Gastrocnemius medialis (tissue), 4 donors: ENCODE results near the gene PRKAG2. TPM values are rescaled to one million over a fixed set of nuclear protein-coding genes. Genes with fewer than 3 reads are reported as not detected.

ENCODE experiments used
- ATAC-seq, 2 donors: fragments of 150-250 bp; one replicate each; pipeline ENCODE4 v1.9.1; 2016
- DNase-seq, 2 donors: peaks; one replicate each; pipeline ENCODE4 v3.0.0-alpha.2; 2019
- H3K27ac ChIP-seq, 4 donors: fragments of 200-600 bp; sonication (generic); 1 replicate in 1 of 4; 2 replicates in 3 of 4; pipeline ENCODE4 v1.5.1; 2016 to 2018; ENCODE audit warnings: mild to moderate bottlenecking in 2 of 4, moderate library complexity in 1 of 4
- H3K27me3 ChIP-seq, 3 donors: fragments of 200-600 bp; sonication (generic) in 2 of 3; 1 replicate in 1 of 3; 2 replicates in 2 of 3; pipeline versions ENCODE4 v1.5.1 to v1.6.0; 2016 to 2019; ENCODE audit warnings: mild to moderate bottlenecking in 1 of 3, moderate library complexity in 1 of 3
- H3K36me3 ChIP-seq, 2 donors: fragments of 200-600 bp; sonication (generic) in 1 of 2; one replicate each; pipeline ENCODE4 v1.5.1; 2017 to 2018
- H3K4me1 ChIP-seq, 2 donors: fragments of 200-600 bp; sonication (generic) in 1 of 2; one replicate each; pipeline ENCODE4 v1.5.1; 2016 to 2017; ENCODE audit warnings: mild to moderate bottlenecking in 2 of 2
- H3K4me3 ChIP-seq, 4 donors: fragments of 200-600 bp; sonication (generic) in 3 of 4; 1 replicate in 1 of 4; 2 replicates in 3 of 4; pipeline ENCODE4 v1.5.1; 2016 to 2019; ENCODE audit warnings: mild to moderate bottlenecking in 2 of 4
- H3K9me3 ChIP-seq, 3 donors: fragments of 200-600 bp; sonication (generic) in 2 of 3; 1 replicate in 1 of 3; 2 replicates in 2 of 3; pipeline ENCODE4 v1.5.1; 2016 to 2019
- POLR2A ChIP-seq, 2 donors: fragments of 450-650 bp; IDR thresholded peaks; one replicate each; pipeline ENCODE4 v1.6.1; 2017; ENCODE audit warnings: antibody characterized with exemption in 2 of 2, mild to moderate bottlenecking in 2 of 2, moderate library complexity in 2 of 2
- in situ Hi-C, 4 donors: fragments of 200-750 bp; cut with MboI; loops; one replicate each; pipeline versions ENCODE4 v1.15.0 to v1.8.0; 2017; ENCODE audit warnings: low sequenced_read_pairs in 4 of 4
- intact Hi-C: fragments of 100-400 bp; cut with DNase I; formaldehyde crosslinking; loops from one replicate; pipeline ENCODE4 v1.15.1; 2023; ENCODE audit warnings: low total_unique reads
- total RNA-seq, 4 donors: library from RNA; depleted of rRNA; stranded (reverse); fragments of >200 nt; gene quantifications; one replicate each; pipeline versions ENCODE4 v1.1.0 to v1.2.3, GENCODE V29; 2016
- TF ChIP-seq, protein P1 (sequence below), 5 experiments: fragments of 450-650 bp in 3 of 5; fragments of 200-600 bp in 2 of 5; sonication (generic) in 2 of 5; IDR thresholded peaks in 4 of 5; conservative IDR thresholded peaks in 1 of 5; 1 replicate in 4 of 5; 2 replicates in 1 of 5; pipeline ENCODE4 v1.5.1; 2016 to 2019; ENCODE audit warnings: antibody characterized with exemption in 5 of 5, mild to moderate bottlenecking in 3 of 5, moderate library complexity in 3 of 5

Gene PRKAG2
- total RNA-seq, 4 donors from 2014 or later, result 5.3 to 32.6 (median 13.9) TPM

DNA sequence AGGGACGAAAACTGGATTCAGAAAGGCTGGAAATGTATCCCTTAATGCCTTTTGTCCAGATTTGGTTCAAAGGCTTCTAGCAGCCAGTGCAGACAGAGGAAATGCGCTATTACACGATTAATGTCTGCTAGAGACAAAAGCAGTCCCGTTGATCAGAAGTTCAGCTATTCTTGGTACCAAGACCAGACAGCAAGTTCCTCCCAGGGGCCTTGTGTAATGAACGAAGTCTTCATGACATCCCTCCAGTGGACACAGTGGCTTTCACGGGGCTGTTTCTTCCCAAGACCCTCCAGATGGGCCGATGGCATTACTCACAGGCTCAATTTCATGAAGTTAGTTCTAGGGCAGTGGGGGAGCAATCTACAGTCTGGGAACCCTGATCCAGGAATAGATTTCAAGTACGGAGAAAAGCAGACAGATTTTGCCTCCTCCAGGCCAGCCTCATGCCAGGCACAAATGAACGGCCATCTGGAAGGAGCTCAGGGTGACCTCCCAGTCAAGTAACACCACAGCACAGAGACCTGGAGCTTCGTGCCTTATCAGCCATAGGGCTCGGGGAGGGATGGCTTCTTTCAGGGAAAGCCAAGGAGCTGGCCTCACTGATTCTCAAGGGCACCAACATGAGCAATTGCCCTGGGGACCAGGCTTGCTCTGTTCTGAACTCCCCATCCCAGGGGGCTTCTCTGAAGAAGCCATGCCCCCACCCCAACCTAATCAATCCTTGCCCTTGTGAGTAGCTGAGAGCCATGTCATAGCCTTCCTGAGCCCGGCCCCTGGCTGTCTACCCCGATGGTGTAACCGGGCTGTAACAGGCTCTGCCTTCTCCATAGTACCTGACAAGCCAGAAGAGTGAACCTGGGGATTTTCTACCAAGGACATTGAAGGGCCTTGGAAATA lies 101.1 kb downstream of the PRKAG2 start:
- in situ Hi-C loops, result loop anchor here in 1 of 4 donors (25.0 kb wide), 1 partner anchor 162 kb away; no protein-coding TSS in a partner anchor
- H3K27ac ChIP-seq, result no peak overlapping the region
- no peak for DNase-seq

DNA sequence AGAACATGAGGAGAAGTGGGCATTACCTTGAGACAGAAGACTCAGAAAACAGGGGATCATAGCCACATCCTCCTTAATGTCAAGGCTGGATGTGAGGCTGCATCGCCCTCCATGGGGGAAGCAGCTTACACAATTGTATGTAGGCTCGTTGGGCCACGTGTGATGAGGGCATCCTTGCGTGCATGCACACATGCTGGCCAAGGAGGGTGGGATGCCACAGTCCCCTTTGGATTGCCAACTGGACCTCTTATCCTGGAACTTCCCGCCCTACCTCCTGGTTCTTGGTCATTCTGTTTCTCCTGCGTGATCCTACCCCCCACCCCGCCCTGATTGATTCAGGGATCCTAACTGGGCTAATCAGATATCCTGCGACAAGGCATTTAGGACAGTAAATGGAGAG lies 102.0 kb downstream of the PRKAG2 start:
- in situ Hi-C loops (loop anchor here (25.0 kb wide), 2 partner anchors 162 to 413 kb away; no protein-coding TSS in a partner anchor), intact Hi-C loops (no loop called here)
- Histone ChIP-seq H3K4me3 (no peak overlapping the region), H3K9me3 (no peaks in the 10 kb centered on the region), H3K27me3 (no peaks in the 10 kb centered on the region), H3K4me1 (no peaks in the 10 kb centered on the region), H3K27ac (no peak overlapping the region), H3K36me3 (no peaks in the 10 kb centered on the region)
- TF ChIP-seq, protein P1, sequence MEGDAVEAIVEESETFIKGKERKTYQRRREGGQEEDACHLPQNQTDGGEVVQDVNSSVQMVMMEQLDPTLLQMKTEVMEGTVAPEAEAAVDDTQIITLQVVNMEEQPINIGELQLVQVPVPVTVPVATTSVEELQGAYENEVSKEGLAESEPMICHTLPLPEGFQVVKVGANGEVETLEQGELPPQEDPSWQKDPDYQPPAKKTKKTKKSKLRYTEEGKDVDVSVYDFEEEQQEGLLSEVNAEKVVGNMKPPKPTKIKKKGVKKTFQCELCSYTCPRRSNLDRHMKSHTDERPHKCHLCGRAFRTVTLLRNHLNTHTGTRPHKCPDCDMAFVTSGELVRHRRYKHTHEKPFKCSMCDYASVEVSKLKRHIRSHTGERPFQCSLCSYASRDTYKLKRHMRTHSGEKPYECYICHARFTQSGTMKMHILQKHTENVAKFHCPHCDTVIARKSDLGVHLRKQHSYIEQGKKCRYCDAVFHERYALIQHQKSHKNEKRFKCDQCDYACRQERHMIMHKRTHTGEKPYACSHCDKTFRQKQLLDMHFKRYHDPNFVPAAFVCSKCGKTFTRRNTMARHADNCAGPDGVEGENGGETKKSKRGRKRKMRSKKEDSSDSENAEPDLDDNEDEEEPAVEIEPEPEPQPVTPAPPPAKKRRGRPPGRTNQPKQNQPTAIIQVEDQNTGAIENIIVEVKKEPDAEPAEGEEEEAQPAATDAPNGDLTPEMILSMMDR (IDR thresholded peaks at IDR 0.05 in 4 of 5, conservative IDR thresholded peaks at IDR 0.05 in 1 of 5), result no peak
- TF ChIP-seq POLR2A (IDR thresholded peaks at IDR 0.05), result no peak
- ATAC-seq, result no peak
- no peak for DNase-seq

More for the DNA sequence above, 101.1 kb downstream of the PRKAG2 start:
- no peaks in the 10 kb centered on the region for H3K4me1 ChIP-seq
- H3K9me3 ChIP-seq, result no peaks in the 10 kb centered on the region
- no peaks in the 10 kb centered on the region for H3K27me3 ChIP-seq
- no peak overlapping the region for H3K4me3 ChIP-seq
- no peak for ATAC-seq
- intact Hi-C loops, result no loop called here
- TF ChIP-seq POLR2A (IDR thresholded peaks at IDR 0.05), result no peak
- TF ChIP-seq, protein P1 (IDR thresholded peaks at IDR 0.05 in 4 of 5, conservative IDR thresholded peaks at IDR 0.05 in 1 of 5), result no peak
- H3K36me3 ChIP-seq, result no peaks in the 10 kb centered on the region

DNA sequence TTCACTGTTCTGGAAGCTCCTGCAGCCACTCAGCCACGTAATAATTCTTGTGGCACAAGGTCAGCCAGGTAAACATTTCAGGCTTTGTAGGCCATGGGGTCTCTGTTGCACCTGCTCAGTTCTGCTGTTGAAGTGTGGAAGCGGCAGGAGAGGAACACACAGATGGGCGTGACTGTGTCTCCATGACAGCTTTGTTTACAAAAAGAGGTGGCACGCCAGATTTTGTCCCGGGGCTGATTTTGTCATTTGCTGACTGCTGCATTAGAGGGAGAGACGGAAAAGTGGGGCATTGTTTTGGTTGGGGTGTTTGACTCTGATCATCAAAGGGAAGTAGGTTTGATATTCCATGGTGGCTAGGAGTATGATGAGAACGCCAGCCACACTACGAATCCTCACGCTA lies 103.1 kb downstream of the PRKAG2 start:
- in situ Hi-C loops, result loop anchor here (25.0 kb wide), 1 partner anchor 411 kb away; no protein-coding TSS in a partner anchor
- no peak for DNase-seq
- Histone ChIP-seq H3K27ac (no peak overlapping the region), H3K27me3 (no peaks in the 10 kb centered on the region), H3K4me1 (no peaks in the 10 kb centered on the region), H3K36me3 (no peaks in the 10 kb centered on the region), H3K9me3 (no peaks in the 10 kb centered on the region), H3K4me3 (no peak overlapping the region)
- intact Hi-C loops, result no loop called here
- ATAC-seq, result no peak
- TF ChIP-seq, protein P1 (IDR thresholded peaks at IDR 0.05 in 4 of 5, conservative IDR thresholded peaks at IDR 0.05 in 1 of 5), result no peak
- TF ChIP-seq POLR2A (IDR thresholded peaks at IDR 0.05), result no peak

DNA sequence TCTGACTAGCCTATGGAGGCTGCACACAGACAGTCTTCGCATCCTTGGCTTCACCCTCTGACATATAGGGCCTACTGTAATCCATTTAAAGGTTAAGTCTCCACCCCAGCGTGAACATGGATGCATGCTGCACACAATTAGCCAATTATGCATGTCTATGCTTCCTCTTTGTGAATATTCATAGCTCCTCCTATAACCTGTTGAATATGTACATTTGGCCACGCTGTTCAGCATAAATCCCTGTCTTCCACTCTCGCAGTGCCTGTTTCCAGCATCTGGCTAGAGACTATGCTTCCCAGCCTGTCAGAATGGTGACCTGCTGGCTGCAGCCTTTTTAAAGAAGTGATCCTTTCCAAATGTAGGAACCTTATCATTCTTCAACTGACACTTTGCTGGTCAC lies 106.7 kb downstream of the PRKAG2 start:
- Histone ChIP-seq H3K27ac (no peak overlapping the region), H3K27me3 (no peaks in the 10 kb centered on the region), H3K4me1 (no peaks in the 10 kb centered on the region), H3K4me3 (no peak overlapping the region), H3K36me3 (no peaks in the 10 kb centered on the region), H3K9me3 (no peaks in the 10 kb centered on the region)
- intact Hi-C loops, result no loop called here
- in situ Hi-C loops, result loop anchor here (25.0 kb wide), 1 partner anchor 408 kb away; no protein-coding TSS in a partner anchor
- DNase-seq, result no peak
- no peak for ATAC-seq
- TF ChIP-seq, protein P1 (IDR thresholded peaks at IDR 0.05 in 4 of 5, conservative IDR thresholded peaks at IDR 0.05 in 1 of 5), result no peak
- TF ChIP-seq POLR2A (IDR thresholded peaks at IDR 0.05), result no peak
